Neural cell (in vitro differentiated cells): ENCODE data around the gene RNF181. TPM values are rescaled to one million over a fixed set of nuclear protein-coding genes. Genes with fewer than 3 reads are reported as not detected.
"Not testable (repeated sequence)": the region's sequence is repeated elsewhere in the genome, so short reads cannot be mapped to it uniquely, and the experiment has no call there.

Source experiments
- H2AFZ ChIP-seq: fragments of 200-600, 300-800 bp; sonication (generic), shearing (Covaris generic); 2 replicates; pipeline ENCODE4 v1.6.0; 2014; ENCODE audit warnings: low read depth, mild to moderate bottlenecking, antibody characterized with exemption, low read length, moderate library complexity
- H3F3A ChIP-seq: fragments of 200-600 bp; shearing (Covaris generic); 2 replicates; pipeline ENCODE4 v1.6.1; 2016; ENCODE audit warnings: mild to moderate bottlenecking, moderate library complexity, mixed read lengths, antibody characterized with exemption, low read length; ENCODE audit not compliant: insufficient read depth, poor library complexity, severe bottlenecking
- H3K27ac ChIP-seq: fragments of 200-600, 300-800 bp; sonication (generic), shearing (Covaris generic); 2 replicates; pipeline ENCODE4 v1.5.1; 2014; ENCODE audit warnings: mild to moderate bottlenecking, low read length, moderate library complexity
- H3K27me3 ChIP-seq: fragments of 300-800, 200-600 bp; sonication (generic), shearing (Covaris generic); 2 replicates; pipeline ENCODE4 v1.6.0; 2014; ENCODE audit warnings: mild to moderate bottlenecking, low read depth, low read length, moderate library complexity; ENCODE audit not compliant: insufficient read depth
- H3K36me3 ChIP-seq: fragments of 300-800, 200-600 bp; sonication (generic), shearing (Covaris generic); 2 replicates; pipeline ENCODE4 v1.5.1; 2014; ENCODE audit warnings: mild to moderate bottlenecking, antibody characterized with exemption, low read length, moderate library complexity; ENCODE audit not compliant: insufficient read depth
- H3K4me2 ChIP-seq: fragments of 300-800, 200-600 bp; sonication (generic), shearing (Covaris generic); 2 replicates; pipeline ENCODE4 v1.6.0; 2014; ENCODE audit warnings: mild to moderate bottlenecking, low read length
- H3K4me3 ChIP-seq: fragments of 300-800, 200-600 bp; sonication (generic), shearing (Covaris generic); 2 replicates; pipeline ENCODE4 v1.5.1; 2014; ENCODE audit warnings: mild to moderate bottlenecking, low read length, moderate library complexity
- H3K79me2 ChIP-seq: fragments of 200-600 bp; shearing (Covaris generic); replicated peaks from 2 replicates; pipeline ENCODE4 v1.6.0; 2014; ENCODE audit warnings: mild to moderate bottlenecking, low read length, moderate library complexity; ENCODE audit not compliant: insufficient read depth
- H3K9ac ChIP-seq: fragments of 300-800, 200-600 bp; sonication (generic), shearing (Covaris generic); 2 replicates; pipeline ENCODE4 v1.6.1; 2016; ENCODE audit warnings: mild to moderate bottlenecking, low read length, mixed read lengths
- H3K9me2 ChIP-seq: fragments of 200-600 bp; shearing (Covaris generic); 2 replicates; pipeline ENCODE4 v1.6.1; 2016; ENCODE audit warnings: mild to moderate bottlenecking, low read length, mixed read lengths; ENCODE audit not compliant: insufficient read depth
- H3K9me3 ChIP-seq: fragments of 200-600, 300-800 bp; sonication (generic), shearing (Covaris generic); 2 replicates; pipeline ENCODE4 v1.6.1; 2016; ENCODE audit warnings: mild to moderate bottlenecking, mixed run types, low read length, moderate library complexity, mixed read lengths
- H4K20me1 ChIP-seq: fragments of 200-600 bp; shearing (Covaris generic); 2 replicates; pipeline ENCODE4 v1.6.1; 2016; ENCODE audit warnings: mild to moderate bottlenecking, mixed run types; ENCODE audit not compliant: insufficient read depth
- EP300 ChIP-seq: fragments of 450-650 bp; conservative IDR thresholded peaks from 2 replicates; pipeline ENCODE4 v1.6.1; 2014; ENCODE audit warnings: antibody characterized with exemption, mild to moderate bottlenecking, moderate library complexity; ENCODE audit not compliant: poor library complexity, severe bottlenecking
- EZH2 ChIP-seq: fragments of 200-600, 300-800 bp; shearing (Covaris generic), sonication (generic); IDR thresholded peaks from 2 replicates; pipeline ENCODE4 v1.6.1; 2014; ENCODE audit warnings: antibody characterized with exemption, low read length, borderline replicate concordance, mild to moderate bottlenecking; ENCODE audit not compliant: insufficient read depth, poor library complexity, severe bottlenecking
- MXI1 ChIP-seq: fragments of 450-650 bp; conservative IDR thresholded peaks from 2 replicates; pipeline ENCODE4 v1.6.1; 2014; ENCODE audit warnings: antibody characterized with exemption, mild to moderate bottlenecking; ENCODE audit not compliant: poor library complexity, severe bottlenecking
- POLR2AphosphoS5 ChIP-seq: IDR thresholded peaks from 2 replicates; pipeline ENCODE4 v1.6.1; 2012
- RAD21 ChIP-seq: fragments of 450-650 bp; conservative IDR thresholded peaks from 2 replicates; pipeline ENCODE4 v1.6.1; 2014; ENCODE audit warnings: antibody characterized with exemption, mild to moderate bottlenecking, moderate library complexity
- SMC3 ChIP-seq: fragments of 450-650 bp; conservative IDR thresholded peaks from 2 replicates; pipeline ENCODE4 v1.6.1; 2014; ENCODE audit warnings: antibody characterized with exemption, mild to moderate bottlenecking, moderate library complexity; ENCODE audit not compliant: poor library complexity
- TAF1 ChIP-seq: IDR thresholded peaks from 2 replicates; pipeline ENCODE4 v1.6.1; 2012; ENCODE audit warnings: low read depth
- polyA plus RNA-seq: library from polyadenylated mRNA; depleted of rRNA; stranded (reverse); fragments of >200 nt; gene quantifications from 2 replicates; pipeline ENCODE4 v1.2.3, GENCODE V29; 2014
- TF ChIP-seq, protein P1 (sequence below): fragments of 450-650 bp; IDR thresholded peaks from 2 replicates; pipeline ENCODE4 v1.5.1; 2014; ENCODE audit warnings: antibody characterized with exemption, mild to moderate bottlenecking, moderate library complexity; ENCODE audit not compliant: poor library complexity, severe bottlenecking
- TF ChIP-seq, protein P2 (sequence below): IDR thresholded peaks from 2 replicates; pipeline ENCODE4 v1.6.1; 2012; ENCODE audit warnings: borderline replicate concordance

RNF181 gene
- polyA plus RNA-seq, 1 donor from 2014 or later = 330 TPM

DNA sequence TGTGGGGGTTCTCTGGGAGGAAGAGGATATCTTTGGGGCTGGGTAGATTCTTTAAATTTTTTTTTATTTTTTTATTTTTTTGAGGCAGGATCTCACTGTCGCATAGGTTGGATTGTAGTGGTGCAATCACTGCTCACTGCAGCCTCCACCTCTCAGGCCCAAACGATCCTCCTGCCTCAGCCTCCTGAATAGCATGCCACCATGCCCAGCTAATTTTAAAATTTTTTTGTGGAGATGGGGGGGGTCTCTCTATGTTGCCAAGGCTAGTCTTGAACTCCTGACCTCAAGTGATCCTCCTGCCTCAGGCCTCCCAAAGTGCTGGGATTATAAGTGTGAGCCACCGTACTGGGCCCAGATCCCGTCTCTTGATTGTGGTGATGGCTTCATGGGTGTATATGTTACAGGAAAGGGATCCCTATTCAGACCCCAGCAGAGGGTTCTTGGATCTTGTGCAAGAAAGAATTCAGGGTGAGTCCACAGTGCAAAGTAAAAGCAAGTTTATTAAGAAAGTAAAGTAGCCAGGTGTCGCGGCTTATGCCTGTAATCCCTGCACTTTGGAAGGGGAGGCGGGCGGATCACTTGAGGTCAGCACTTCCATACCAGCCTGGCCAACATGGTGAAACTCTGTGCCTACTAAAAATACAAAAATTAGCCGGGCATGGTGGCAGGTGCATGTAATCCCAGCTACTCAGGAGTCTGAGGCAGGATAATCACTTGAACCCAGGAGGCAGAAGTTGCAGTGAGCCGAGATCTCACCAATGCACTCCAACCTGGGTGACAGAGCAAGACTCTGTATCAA, 18.4 kb downstream of the RNF181 start:
- no peak overlapping the region for H3K4me2 ChIP-seq
- H3K79me2 ChIP-seq = peaks cover 31% of the 10 kb centered on the region
- H3K27ac ChIP-seq = no peak overlapping the region

DNA sequence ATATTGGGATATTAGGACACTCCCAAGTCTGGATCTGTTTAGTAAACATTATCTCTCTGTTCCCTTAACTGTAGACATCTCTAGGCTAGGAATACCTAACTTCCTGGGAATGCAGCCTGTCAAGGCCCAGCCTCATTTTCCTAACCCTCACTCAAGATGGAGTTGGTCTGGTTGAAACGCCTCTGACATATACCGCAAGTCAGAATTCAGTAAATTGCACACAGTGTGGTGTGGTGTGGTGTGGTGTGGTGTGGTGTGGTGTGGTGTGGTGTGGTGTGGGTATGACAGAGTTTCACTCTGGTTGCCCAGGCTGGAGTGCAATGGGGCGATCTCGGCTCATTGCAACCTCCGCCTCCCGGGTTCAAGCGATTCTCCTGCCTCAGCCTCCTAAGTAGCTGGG, 19.2 kb downstream of the RNF181 start:
- not testable (repeated sequence) for H2AFZ ChIP-seq, H3F3A ChIP-seq, H3K27me3 ChIP-seq, H3K9me3 ChIP-seq, H3K36me3 ChIP-seq, H3K9me2 ChIP-seq, H3K9ac ChIP-seq, H3K4me2 ChIP-seq, H3K27ac ChIP-seq, H4K20me1 ChIP-seq, H3K4me3 ChIP-seq
- peaks cover 31% of the 10 kb centered on the region for H3K79me2 ChIP-seq

More for the DNA sequence above, 18.4 kb downstream of the RNF181 start:
- Histone ChIP-seq H3K9ac (no peak overlapping the region), H3K27me3 (no peaks in the 10 kb centered on the region), H3K36me3 (peaks cover 5% of the 10 kb centered on the region), H3K9me3 (no peaks in the 10 kb centered on the region), H3F3A (no peaks in the 10 kb centered on the region), H3K4me3 (no peak overlapping the region), H4K20me1 (no peaks in the 10 kb centered on the region), H3K9me2 (no peaks in the 10 kb centered on the region), H2AFZ (no peak overlapping the region)
- TF ChIP-seq, protein P1, sequence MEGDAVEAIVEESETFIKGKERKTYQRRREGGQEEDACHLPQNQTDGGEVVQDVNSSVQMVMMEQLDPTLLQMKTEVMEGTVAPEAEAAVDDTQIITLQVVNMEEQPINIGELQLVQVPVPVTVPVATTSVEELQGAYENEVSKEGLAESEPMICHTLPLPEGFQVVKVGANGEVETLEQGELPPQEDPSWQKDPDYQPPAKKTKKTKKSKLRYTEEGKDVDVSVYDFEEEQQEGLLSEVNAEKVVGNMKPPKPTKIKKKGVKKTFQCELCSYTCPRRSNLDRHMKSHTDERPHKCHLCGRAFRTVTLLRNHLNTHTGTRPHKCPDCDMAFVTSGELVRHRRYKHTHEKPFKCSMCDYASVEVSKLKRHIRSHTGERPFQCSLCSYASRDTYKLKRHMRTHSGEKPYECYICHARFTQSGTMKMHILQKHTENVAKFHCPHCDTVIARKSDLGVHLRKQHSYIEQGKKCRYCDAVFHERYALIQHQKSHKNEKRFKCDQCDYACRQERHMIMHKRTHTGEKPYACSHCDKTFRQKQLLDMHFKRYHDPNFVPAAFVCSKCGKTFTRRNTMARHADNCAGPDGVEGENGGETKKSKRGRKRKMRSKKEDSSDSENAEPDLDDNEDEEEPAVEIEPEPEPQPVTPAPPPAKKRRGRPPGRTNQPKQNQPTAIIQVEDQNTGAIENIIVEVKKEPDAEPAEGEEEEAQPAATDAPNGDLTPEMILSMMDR = no peak
- TF ChIP-seq TAF1 = no peak
- no peak for TF ChIP-seq MXI1
- no peak for TF ChIP-seq RAD21
- TF ChIP-seq SMC3 = no peak
- no peak for TF ChIP-seq POLR2AphosphoS5
- TF ChIP-seq, protein P2, sequence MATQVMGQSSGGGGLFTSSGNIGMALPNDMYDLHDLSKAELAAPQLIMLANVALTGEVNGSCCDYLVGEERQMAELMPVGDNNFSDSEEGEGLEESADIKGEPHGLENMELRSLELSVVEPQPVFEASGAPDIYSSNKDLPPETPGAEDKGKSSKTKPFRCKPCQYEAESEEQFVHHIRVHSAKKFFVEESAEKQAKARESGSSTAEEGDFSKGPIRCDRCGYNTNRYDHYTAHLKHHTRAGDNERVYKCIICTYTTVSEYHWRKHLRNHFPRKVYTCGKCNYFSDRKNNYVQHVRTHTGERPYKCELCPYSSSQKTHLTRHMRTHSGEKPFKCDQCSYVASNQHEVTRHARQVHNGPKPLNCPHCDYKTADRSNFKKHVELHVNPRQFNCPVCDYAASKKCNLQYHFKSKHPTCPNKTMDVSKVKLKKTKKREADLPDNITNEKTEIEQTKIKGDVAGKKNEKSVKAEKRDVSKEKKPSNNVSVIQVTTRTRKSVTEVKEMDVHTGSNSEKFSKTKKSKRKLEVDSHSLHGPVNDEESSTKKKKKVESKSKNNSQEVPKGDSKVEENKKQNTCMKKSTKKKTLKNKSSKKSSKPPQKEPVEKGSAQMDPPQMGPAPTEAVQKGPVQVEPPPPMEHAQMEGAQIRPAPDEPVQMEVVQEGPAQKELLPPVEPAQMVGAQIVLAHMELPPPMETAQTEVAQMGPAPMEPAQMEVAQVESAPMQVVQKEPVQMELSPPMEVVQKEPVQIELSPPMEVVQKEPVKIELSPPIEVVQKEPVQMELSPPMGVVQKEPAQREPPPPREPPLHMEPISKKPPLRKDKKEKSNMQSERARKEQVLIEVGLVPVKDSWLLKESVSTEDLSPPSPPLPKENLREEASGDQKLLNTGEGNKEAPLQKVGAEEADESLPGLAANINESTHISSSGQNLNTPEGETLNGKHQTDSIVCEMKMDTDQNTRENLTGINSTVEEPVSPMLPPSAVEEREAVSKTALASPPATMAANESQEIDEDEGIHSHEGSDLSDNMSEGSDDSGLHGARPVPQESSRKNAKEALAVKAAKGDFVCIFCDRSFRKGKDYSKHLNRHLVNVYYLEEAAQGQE = no peak
- no peak for TF ChIP-seq EZH2
- TF ChIP-seq EP300 = no peak

DNA sequence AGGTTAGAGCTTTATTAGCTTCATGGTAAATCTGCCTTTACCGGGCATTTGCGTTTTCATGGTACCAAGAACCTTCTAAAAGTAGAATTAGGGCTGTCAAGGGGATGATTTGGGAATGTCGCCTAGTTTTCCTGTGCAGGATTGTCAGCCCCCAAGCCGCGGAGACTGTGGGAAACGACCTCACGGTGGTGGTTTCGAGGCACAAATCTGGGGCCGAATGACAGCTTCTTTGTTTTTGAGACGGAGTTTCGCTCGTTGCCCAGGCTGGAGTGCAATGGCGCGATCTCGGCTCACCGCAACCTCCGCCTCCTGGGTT, 19.8 kb downstream of the RNF181 start:
- Histone ChIP-seq H3K27ac (peak overlapping the region; percentile 79), H3K4me2 (no peak overlapping the region), H3K9me2 (no peaks in the 10 kb centered on the region), H3K9me3 (no peaks in the 10 kb centered on the region), H3K4me3 (peak overlapping the region; percentile 99), H4K20me1 (no peaks in the 10 kb centered on the region), H3F3A (no peaks in the 10 kb centered on the region), H3K27me3 (no peaks in the 10 kb centered on the region), H2AFZ (no peak overlapping the region), H3K79me2 (peaks cover 31% of the 10 kb centered on the region), H3K36me3 (no peaks in the 10 kb centered on the region), H3K9ac (no peak overlapping the region)
- TF ChIP-seq, protein P1 = no peak
- TF ChIP-seq RAD21 = no peak

DNA sequence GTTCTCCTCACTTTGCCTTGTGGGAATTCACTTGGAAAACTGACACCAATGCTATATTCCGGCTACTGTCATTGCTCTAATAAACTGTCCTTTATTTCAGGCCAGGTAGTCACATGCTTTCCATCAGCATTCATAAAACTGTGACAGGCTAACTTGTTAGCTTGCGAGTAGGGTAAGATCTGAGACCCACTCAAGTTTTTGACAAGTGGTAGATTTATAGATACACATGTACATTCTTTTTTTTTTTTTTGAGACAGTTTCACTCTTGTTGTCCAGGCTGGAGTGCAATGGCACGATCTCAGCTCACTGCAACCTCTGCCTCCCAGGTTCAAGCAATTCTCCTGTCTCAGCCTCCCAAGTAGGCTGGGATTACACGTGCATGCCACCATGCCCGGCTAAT, 22.2 kb downstream of the RNF181 start:
- peak overlapping the region; percentile 99 for H3K4me3 ChIP-seq
- H3F3A ChIP-seq, H3K27ac ChIP-seq, H3K4me2 ChIP-seq, H4K20me1 ChIP-seq, H3K27me3 ChIP-seq, H3K36me3 ChIP-seq, H3K9me2 ChIP-seq, H3K9ac ChIP-seq, H3K9me3 ChIP-seq, H2AFZ ChIP-seq: not testable (repeated sequence)
- peaks cover 20% of the 10 kb centered on the region for H3K79me2 ChIP-seq
